ENCODE measurements around the gene CYP8B1. TPM values are rescaled to one million over a fixed set of nuclear protein-coding genes. Genes with fewer than 3 reads are reported as not detected.

CYP8B1 gene
- total and polyA plus RNA-seq, 4 donors = 0.01 to 0.09 TPM; not detected in 2

GRCh38 chr3:42906070-42906847 lies 30.6 kb upstream of the CYP8B1 start, which contains the start of gene ZNF662:
TSS of gene ZNF662 (plus strand) at chr3:42906142. CDS start at chr3:42908115, 1,973 bp downstream.
- H3K4me1 ChIP-seq (ENCODE audit: control insufficient read depth in 5 of 5, insufficient read depth in 5 of 5, low read length in 5 of 5) = peaks cover 3 to 14% (median 7%) of the 10 kb centered on the region in 5 donors
- H3K9me3 ChIP-seq (ENCODE audit: control insufficient read depth in 4 of 4, insufficient read depth in 3 of 4, low read length in 3 of 4) = peaks cover 0 to 15% (median 4%) of the 10 kb centered on the region in 4 donors
- H3K4me3 ChIP-seq = peak within 1 kb of the TSS; percentile 53
- 1 to 3% methylated on average over 54 to 59 of the region's 59 CpGs for WGBS, 2 donors
- peak within 1 kb of the TSS; percentile 17 to 68 for H3K27ac ChIP-seq (ENCODE audit: low read depth in 1 of 2, low read length in 1 of 2)
- DNase-seq = peak; percentile 64 to 79 (median 68)
- peak within 1 kb of the TSS; percentile 56 to 81 for H3K9ac ChIP-seq (ENCODE audit: insufficient read depth in 1 of 2, low read length in 2 of 2)
- H3K27me3 ChIP-seq (ENCODE audit: control insufficient read depth in 3 of 3, insufficient read depth in 3 of 3, low read length in 2 of 3) = no peaks in the 10 kb centered on the region
- ATAC-seq (ENCODE audit: insufficient read depth, low FRiP score) = peak; percentile 73
- peaks cover 11 to 21% (median 12%) of the 10 kb centered on the region in 4 donors for H3K36me3 ChIP-seq (ENCODE audit: control insufficient read depth in 4 of 4, insufficient read depth in 4 of 4, low read length in 4 of 4)
- no peak for TF ChIP-seq CTCF (IDR thresholded peaks at IDR 0.05; ENCODE audit: control extremely low read depth, extremely low read depth)

- H3K36me3 ChIP-seq (ENCODE audit: control insufficient read depth in 4 of 4, insufficient read depth in 4 of 4, low read length in 4 of 4) = peaks cover 6 to 16% (median 9%) of the 10 kb centered on the region in 4 donors
- H3K4me3 ChIP-seq = peak overlapping the region; percentile 53
- H3K9me3 ChIP-seq (ENCODE audit: control insufficient read depth in 4 of 4, insufficient read depth in 3 of 4, low read length in 3 of 4) = peaks cover 0 to 12% (median 0%) of the 10 kb centered on the region in 4 donors
- no peak for TF ChIP-seq CTCF (IDR thresholded peaks at IDR 0.05; ENCODE audit: control extremely low read depth, extremely low read depth)
- ATAC-seq (ENCODE audit: insufficient read depth, low FRiP score) = no peak
- H3K9ac ChIP-seq (ENCODE audit: insufficient read depth in 1 of 2, low read length in 2 of 2) = peak overlapping the region in 1 of 2 donors; percentile 81
- no peak for DNase-seq
- 13 to 14% methylated on average over 11 to 12 of the region's 12 CpGs for WGBS, 2 donors
- peaks cover 3 to 14% (median 7%) of the 10 kb centered on the region in 5 donors for H3K4me1 ChIP-seq (ENCODE audit: control insufficient read depth in 5 of 5, insufficient read depth in 5 of 5, low read length in 5 of 5)
- no peak overlapping the region for H3K27ac ChIP-seq (ENCODE audit: low read depth in 1 of 2, low read length in 1 of 2)
- no peaks in the 10 kb centered on the region for H3K27me3 ChIP-seq (ENCODE audit: control insufficient read depth in 3 of 3, insufficient read depth in 3 of 3, low read length in 2 of 3)
Measured at GRCh38 chr3:42905740-42906069, 30.0 kb upstream of the CYP8B1 start.

GRCh38 chr3:42904076-42904475 lies 28.4 kb upstream of the CYP8B1 start:
- Histone ChIP-seq H3K27me3 (ENCODE audit: control insufficient read depth in 3 of 3, insufficient read depth in 3 of 3, low read length in 2 of 3) (no peaks in the 10 kb centered on the region), H3K9ac (ENCODE audit: insufficient read depth in 1 of 2, low read length in 2 of 2) (no peak overlapping the region), H3K27ac (ENCODE audit: low read depth in 1 of 2, low read length in 1 of 2) (no peak overlapping the region), H3K4me1 (ENCODE audit: control insufficient read depth in 5 of 5, insufficient read depth in 5 of 5, low read length in 5 of 5) (peaks cover 3 to 14% (median 7%) of the 10 kb centered on the region in 5 donors), H3K9me3 (ENCODE audit: control insufficient read depth in 4 of 4, insufficient read depth in 3 of 4, low read length in 3 of 4) (peaks cover 0 to 3% (median 0%) of the 10 kb centered on the region in 4 donors), H3K36me3 (ENCODE audit: control insufficient read depth in 4 of 4, insufficient read depth in 4 of 4, low read length in 4 of 4) (peaks cover 0 to 9% (median 3%) of the 10 kb centered on the region in 4 donors), H3K4me3 (no peak overlapping the region)
- TF ChIP-seq CTCF (IDR thresholded peaks at IDR 0.05; ENCODE audit: control extremely low read depth, extremely low read depth) = no peak
- DNase-seq (no peak), ATAC-seq (ENCODE audit: insufficient read depth, low FRiP score) (no peak)
- WGBS, 2 donors = 79 to 83% methylated on average over 1 of the region's 1 CpG

Measured in lung (tissue), 12 donors.